PC-9 (cell line): ENCODE measurements around the gene ZNF48. TPM values are rescaled to one million over a fixed set of nuclear protein-coding genes. Genes with fewer than 3 reads are reported as not detected.

Experiments
- BruUV-seq: library from RNA; stranded (reverse); fragments of 400-500 nt; replicated peaks from 2 replicates; lab custom pipeline; 2021; lab: Mats Ljungman, UMichigan
- CTCF ChIA-PET: fragments of 300-600 bp; sonication (Branson Sonifier 250); formaldehyde crosslinking; loops from one replicate; lab custom pipeline; 2022; ENCODE audit warnings: antibody characterized with exemption; lab: Charles Lee
- POLR2A ChIA-PET: fragments of 300-600 bp; sonication (Branson Sonifier 250); formaldehyde crosslinking; loops from one replicate; lab custom pipeline; 2022; ENCODE audit warnings: antibody characterized with exemption; ENCODE audit not compliant: unreplicated experiment; lab: Charles Lee
- DNase-seq, 2 experiments: peaks; one replicate each; pipeline versions ENCODE4 v3.0.0 to v3.0.0-alpha.2; 2015 to 2022; ENCODE audit warnings: mixed read lengths in 1 of 2
- H2AFZ ChIP-seq: fragments of 200-600 bp; sonication (generic); 2 replicates; pipeline ENCODE4 v1.8.1; 2017; ENCODE audit warnings: antibody characterized with exemption
- H3F3A ChIP-seq: fragments of 200-600 bp; sonication (generic); 2 replicates; pipeline ENCODE4 v1.8.1; 2017; ENCODE audit warnings: antibody characterized with exemption, mild to moderate bottlenecking, low read depth; ENCODE audit not compliant: insufficient read depth
- H3K27ac ChIP-seq: fragments of 200-600 bp; sonication (generic); 2 replicates; pipeline ENCODE4 v1.6.1; 2016; ENCODE audit warnings: mixed run types
- H3K27me3 ChIP-seq: fragments of 200-600 bp; sonication (generic); 2 replicates; pipeline ENCODE4 v1.6.1; 2016; ENCODE audit warnings: low read depth, mixed run types; ENCODE audit not compliant: insufficient read depth
- H3K36me3 ChIP-seq: fragments of 200-600 bp; sonication (generic); 2 replicates; pipeline ENCODE4 v1.6.1; 2016; ENCODE audit warnings: low read depth, mixed run types
- H3K4me1 ChIP-seq: fragments of 200-600 bp; sonication (generic); replicated peaks from 2 replicates; pipeline ENCODE4 v1.6.1; 2016; ENCODE audit warnings: mixed run types; ENCODE audit not compliant: insufficient read depth
- H3K4me2 ChIP-seq: fragments of 200-600 bp; sonication (generic); 2 replicates; pipeline ENCODE4 v1.6.1; 2017; ENCODE audit warnings: mixed run types
- H3K4me3 ChIP-seq: fragments of 200-600 bp; sonication (generic); 2 replicates; pipeline ENCODE4 v1.6.1; 2016; ENCODE audit warnings: mixed run types
- H3K79me2 ChIP-seq: fragments of 200-600 bp; sonication (generic); 2 replicates; pipeline ENCODE4 v1.6.1; 2017; ENCODE audit warnings: low read depth, mixed run types
- H3K9me2 ChIP-seq: fragments of 200-600 bp; sonication (generic); 2 replicates; pipeline ENCODE4 v1.8.1; 2017; ENCODE audit warnings: mild to moderate bottlenecking; ENCODE audit not compliant: insufficient read depth
- H3K9me3 ChIP-seq: fragments of 200-600 bp; sonication (generic); 2 replicates; pipeline ENCODE4 v1.8.1; 2016; ENCODE audit warnings: low read depth; ENCODE audit not compliant: insufficient read depth
- H4K20me1 ChIP-seq: fragments of 200-600 bp; sonication (generic); 2 replicates; pipeline ENCODE4 v1.8.1; 2017; ENCODE audit not compliant: insufficient read depth
- CTCF ChIP-seq: fragments of 200-600 bp; sonication (generic); conservative IDR thresholded peaks from 2 replicates; pipeline ENCODE4 v1.6.1; 2017; ENCODE audit warnings: mixed run types, antibody characterized with exemption, mild to moderate bottlenecking, moderate library complexity
- EZH2 ChIP-seq: fragments of 200-600 bp; sonication (generic); IDR thresholded peaks from 2 replicates; pipeline ENCODE4 v1.8.0; 2017; ENCODE audit warnings: antibody characterized with exemption, low read depth
- intact Hi-C: fragments of 100-400 bp; cut with micrococcal nuclease; formaldehyde crosslinking; loops from one replicate; pipeline ENCODE4 v1.10.0; 2022; ENCODE audit not compliant: unreplicated experiment
- total RNA-seq: library from RNA; stranded (reverse); gene quantifications from 2 replicates; pipeline ENCODE4 v1.2.3, GENCODE V29; 2021

ZNF48 gene
- total RNA-seq, 1 experiment from 2014 or later, result 20.1 TPM

GRCh38 chr16:30449116-30449435 is 53.9 kb downstream of the ZNF48 start:
- no peaks in the 10 kb centered on the region for H3K9me2 ChIP-seq
- no peak overlapping the region for H2AFZ ChIP-seq
- peaks cover 15% of the 10 kb centered on the region for H3K79me2 ChIP-seq
- intact Hi-C loops, result loop anchor here (1.0 kb wide), 2 partner anchors 86 to 179 kb away; no protein-coding TSS in a partner anchor
- POLR2A ChIA-PET, result no interaction called here
- H3K4me3 ChIP-seq, result no peak overlapping the region
- H3K27ac ChIP-seq, result no peak overlapping the region
- CTCF ChIA-PET, result interaction anchor here (0.6 to 1.1 kb wide), 8 partner anchors 13 to 625 kb away, joined by 3 to 7 read pairs (median 4); partner anchors contain the start of genes ZNF646, ZNF668 and ZNF747
- H3K27me3 ChIP-seq, result no peaks in the 10 kb centered on the region
- peaks cover 6% of the 10 kb centered on the region; the same call in 1 of the 2 replicates for H3F3A ChIP-seq
- DNase-seq, result no peak
- no peak overlapping the region for H3K4me2 ChIP-seq
- 0 out of 2 replicates have a peak, but pooled peaks cover 1% of the 10 kb centered on the region for H3K36me3 ChIP-seq
- no TSS peak for BruUV-seq
- peaks cover 14% of the 10 kb centered on the region for H3K4me1 ChIP-seq
- TF ChIP-seq EZH2 (no peak), CTCF (no peak)
- H3K9me3 ChIP-seq, result no peaks in the 10 kb centered on the region
- peaks cover 2% of the 10 kb centered on the region for H4K20me1 ChIP-seq

Other genes with a start within 250 kb of the ZNF48 start
- gene CORO1A, start 211.8 kb upstream of the ZNF48 start, total RNA-seq, result 7.9 and 12.2 TPM in 2 replicates
- gene BOLA2B, start 201.8 kb upstream of the ZNF48 start, total RNA-seq, result 258 and 379 TPM in 2 replicates
- 100 and 252 TPM in 2 replicates for gene SLX1A, start 201.5 kb upstream of the ZNF48 start, total RNA-seq
- gene SULT1A3, start 196.2 kb upstream of the ZNF48 start, total RNA-seq, result 95.2 and 103 TPM in 2 replicates
- 24.6 and 30.6 TPM in 2 replicates for gene NPIPB13, start 146.9 kb upstream of the ZNF48 start, total RNA-seq
- 84.6 TPM in 2 replicates for gene CD2BP2, start 40.1 kb upstream of the ZNF48 start, total RNA-seq
- gene TBC1D10B, start 24.9 kb upstream of the ZNF48 start, total RNA-seq, result 85.0 and 90.8 TPM in 2 replicates
- 1.4 and 2.6 TPM in 2 replicates for gene MYL11, start 20.6 kb upstream of the ZNF48 start, total RNA-seq
- 6.7 and 7.6 TPM in 2 replicates for gene SEPTIN1, start 12.9 kb upstream of the ZNF48 start, total RNA-seq
- gene ZNF771, start 12.2 kb downstream of the ZNF48 start, total RNA-seq, result 19.0 and 21.9 TPM in 2 replicates
- gene DCTPP1, start 34.6 kb downstream of the ZNF48 start, total RNA-seq, result 80.4 and 109 TPM in 2 replicates
- gene SEPHS2, start 50.5 kb downstream of the ZNF48 start, total RNA-seq, result 66.8 and 67.2 TPM in 2 replicates
- 0.50 TPM in 1 of 2 replicates, not detected in the other for gene ITGAL, start 77.3 kb downstream of the ZNF48 start, total RNA-seq
- gene ZNF768, start 131.1 kb downstream of the ZNF48 start, total RNA-seq, result 64.2 and 68.4 TPM in 2 replicates
- 14.5 and 17.9 TPM in 2 replicates for gene ZNF747, start 139.4 kb downstream of the ZNF48 start, total RNA-seq
- gene ZNF764, start 163.0 kb downstream of the ZNF48 start, total RNA-seq, result 12.3 and 12.4 TPM in 2 replicates
- 13.1 and 25.7 TPM in 2 replicates for gene ZNF688, start 176.3 kb downstream of the ZNF48 start, total RNA-seq
- gene ZNF785, start 190.3 kb downstream of the ZNF48 start, total RNA-seq, result 30.9 and 39.8 TPM in 2 replicates
- 9.1 and 10.1 TPM in 2 replicates for gene ZNF689, start 215.0 kb downstream of the ZNF48 start, total RNA-seq